Measurements from ENCODE around the gene NMT1. TPM values are rescaled to one million over a fixed set of nuclear protein-coding genes. Genes with fewer than 3 reads are reported as not detected.
A peak's percentile ranks its signal among the peaks of the same experiment; 100 is the strongest.

NMT1 gene
- total RNA-seq, 1 experiment from 2014 or later: 152 TPM

- Mint-ChIP-seq H3K36me3 (no peaks in the 10 kb centered on the region), H3K27ac (no peak overlapping the region), H3K4me1 (peaks cover 6% of the 10 kb centered on the region; the same call in 1 of the 2 replicates), H3K4me3 (no peak overlapping the region), H3K27me3 (ENCODE audit: low read depth) (no peaks in the 10 kb centered on the region), H3K9me3 (no peaks in the 10 kb centered on the region)
- ChIA-PET POLR2A (no interaction called here), CTCF (interaction anchor here (0.6 to 3.1 kb wide), 5 partner anchors 11 to 327 kb away, joined by 3 to 27 read pairs (median 3); partner anchors contain the start of genes ACBD4 and PLCD3)
- ATAC-seq (peak; percentile 18; the same call in 1 of the 2 replicates), DNase-seq (ENCODE audit: low spot score) (no peak)
- no peak for TF ChIP-seq RELA (CRISPR knock-in tag; IDR thresholded peaks at IDR 0.05; ENCODE audit: borderline replicate concordance)
- TF ChIP-seq NFYB (CRISPR knock-in tag; conservative IDR thresholded peaks at IDR 0.05; ENCODE audit: low read depth): no peak
- TF ChIP-seq ZNF138 (CRISPR knock-in tag; conservative IDR thresholded peaks at IDR 0.05): no peak
- TF ChIP-seq ATF2 (CRISPR knock-in tag; IDR thresholded peaks at IDR 0.05; ENCODE audit: borderline replicate concordance, low read depth): no peak
- TF ChIP-seq PRRX2 (CRISPR knock-in tag; IDR thresholded peaks at IDR 0.05): no peak
- TF ChIP-seq ZNF219 (CRISPR knock-in tag; IDR thresholded peaks at IDR 0.05; ENCODE audit: borderline replicate concordance): no peak
- TF ChIP-seq ESRRA (CRISPR knock-in tag; IDR thresholded peaks at IDR 0.05; ENCODE audit: borderline replicate concordance): no peak
- no peak for TF ChIP-seq ATF1 (CRISPR knock-in tag; IDR thresholded peaks at IDR 0.05)
- no peak for TF ChIP-seq ZMAT4 (CRISPR knock-in tag; IDR thresholded peaks at IDR 0.05)
- TF ChIP-seq FOXP1 (CRISPR knock-in tag; IDR thresholded peaks at IDR 0.05; ENCODE audit: borderline replicate concordance): no peak
- TF ChIP-seq HMGA2 (CRISPR knock-in tag; IDR thresholded peaks at IDR 0.05): no peak
- TF ChIP-seq CDX4 (CRISPR knock-in tag; IDR thresholded peaks at IDR 0.05; ENCODE audit: borderline replicate concordance): no peak
- TF ChIP-seq ETV6 (CRISPR knock-in tag; IDR thresholded peaks at IDR 0.05): no peak
- no peak for TF ChIP-seq ELF4 (CRISPR knock-in tag; IDR thresholded peaks at IDR 0.05; ENCODE audit: low read depth)
- no peak for TF ChIP-seq ZBTB21 (CRISPR knock-in tag; IDR thresholded peaks at IDR 0.05; ENCODE audit: borderline replicate concordance)
- TF ChIP-seq E2F1 (CRISPR knock-in tag; IDR thresholded peaks at IDR 0.05): no peak
- no peak for TF ChIP-seq EMX1 (CRISPR knock-in tag; IDR thresholded peaks at IDR 0.05)
- no peak for TF ChIP-seq USF1 (CRISPR knock-in tag; IDR thresholded peaks at IDR 0.05)
- TF ChIP-seq GABPB1 (CRISPR knock-in tag; IDR thresholded peaks at IDR 0.05): no peak
- TF ChIP-seq AFF4 (CRISPR knock-in tag; IDR thresholded peaks at IDR 0.05; ENCODE audit: borderline replicate concordance): no peak
Observed at GRCh38 chr17:45121055-45121454, 59.9 kb downstream of the NMT1 start.
